Lung (tissue), 12 donors: Measurements from ENCODE around the gene DNER. TPM values are rescaled to one million over a fixed set of nuclear protein-coding genes. Genes with fewer than 3 reads are reported as not detected.

Experiments used
- ATAC-seq: fragments of 200-7000 bp; cut with Tn5 transposase; one replicate; pipeline ENCODE4 v1.9.1; 2020; ENCODE audit warnings: moderate number of reproducible peaks; ENCODE audit not compliant: insufficient read depth, low FRiP score
- DNase-seq, 3 donors: peaks; one replicate each; pipeline ENCODE4 v3.0.0-alpha.2; 2013 to 2017
- H3K27ac ChIP-seq, 2 donors: one replicate each; pipeline ENCODE4 v1.5.1; 2013; ENCODE audit warnings: mild to moderate bottlenecking in 2 of 2, moderate library complexity in 2 of 2, control low read depth in 1 of 2, inconsistent platforms in 1 of 2, low read depth in 1 of 2, low read length in 1 of 2
- H3K27me3 ChIP-seq, 3 donors: one replicate each; pipeline ENCODE4 v1.5.1; 2013; ENCODE audit warnings: low read length in 2 of 3; ENCODE audit not compliant: control insufficient read depth in 3 of 3, insufficient read depth in 3 of 3
- H3K36me3 ChIP-seq, 4 donors: one replicate each; pipeline ENCODE4 v1.5.1; 2013; ENCODE audit warnings: low read length in 4 of 4, mild to moderate bottlenecking in 1 of 4, moderate library complexity in 1 of 4; ENCODE audit not compliant: control insufficient read depth in 4 of 4, insufficient read depth in 4 of 4
- H3K4me1 ChIP-seq, 5 donors: one replicate each; pipeline ENCODE4 v1.5.1; 2013; ENCODE audit warnings: low read length in 5 of 5, mild to moderate bottlenecking in 2 of 5, moderate library complexity in 1 of 5; ENCODE audit not compliant: control insufficient read depth in 5 of 5, insufficient read depth in 5 of 5
- H3K4me3 ChIP-seq: one replicate; pipeline ENCODE4 v1.5.1; 2013; ENCODE audit warnings: mild to moderate bottlenecking, control low read depth, moderate library complexity
- H3K9ac ChIP-seq, 2 donors: one replicate each; pipeline ENCODE4 v1.5.1; 2013; ENCODE audit warnings: low read length in 2 of 2, control low read depth in 1 of 2; ENCODE audit not compliant: insufficient read depth in 1 of 2
- H3K9me3 ChIP-seq, 4 donors: one replicate each; pipeline ENCODE4 v1.5.1; 2013; ENCODE audit warnings: low read length in 3 of 4, mild to moderate bottlenecking in 1 of 4, moderate library complexity in 1 of 4; ENCODE audit not compliant: control insufficient read depth in 4 of 4, insufficient read depth in 3 of 4
- CTCF ChIP-seq: IDR thresholded peaks from 2 replicates; pipeline ENCODE4 v1.5.1; 2012; ENCODE audit warnings: mild to moderate bottlenecking; ENCODE audit errors: control extremely low read depth, extremely low read depth
- WGBS, 2 donors: extraction: QIAGEN DNeasy Blood & Tissue Kit; methylation state at CpG; one replicate each; pipeline ENCODE4 v1.1.7; 2013; 5-methylcytosine and 5-hydroxymethylcytosine counted together
- polyA plus RNA-seq, 2 donors: library from polyadenylated mRNA; stranded (reverse); fragments of 200-250 nt; gene quantifications; one replicate each; pipeline ENCODE4 v1.2.1, GENCODE V29; 2013
- total RNA-seq, 2 donors: library from RNA; depleted of rRNA in 1 of 2; stranded (reverse); fragments of >200 nt in 1 of 2; gene quantifications; one replicate each; pipeline ENCODE4 v1.2.1, GENCODE V29; 2014 to 2021
- donor health status: control.
- donor health status: control.
- donor health status: Bipolar disorder and iron deficiency.
- donor health status: healthy.
- donor health status: DM: yes; HTN: yes; CAD: no.

Gene DNER
- total and polyA plus RNA-seq, 4 donors = 0.63 to 5.8 (median 3.3) TPM

DNA sequence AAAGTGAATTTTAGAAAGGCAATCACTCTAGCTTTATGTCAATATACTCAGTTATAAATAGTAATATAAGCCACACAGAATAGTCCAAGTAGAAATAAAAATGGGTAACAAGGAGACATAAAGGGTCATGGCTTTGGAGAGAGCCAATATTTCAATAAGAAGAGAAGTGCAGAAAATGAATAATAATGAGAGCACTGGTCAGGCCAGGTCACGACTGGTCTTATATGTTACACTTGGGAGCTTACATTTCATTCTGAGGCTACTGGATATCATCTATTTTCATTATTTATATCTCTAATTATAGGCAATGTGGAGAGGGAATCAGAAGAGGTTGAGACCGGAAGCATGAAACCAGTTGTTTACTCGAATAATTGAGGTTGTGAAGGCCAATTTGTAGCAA, 262.5 kb downstream of the DNER start:
- H3K27me3 ChIP-seq = no peaks in the 10 kb centered on the region
- no peaks in the 10 kb centered on the region for H3K36me3 ChIP-seq
- H3K4me3 ChIP-seq = no peak overlapping the region
- no peak for TF ChIP-seq CTCF
- H3K9ac ChIP-seq = no peak overlapping the region
- no peaks in the 10 kb centered on the region for H3K4me1 ChIP-seq
- H3K27ac ChIP-seq = no peak overlapping the region
- no peak for ATAC-seq
- peaks cover 0 to 3% (median 0%) of the 10 kb centered on the region in 4 donors for H3K9me3 ChIP-seq
- DNase-seq = no peak
- WGBS, 2 donors = 94 to 97% methylated on average over 3 of the region's 3 CpGs

DNA sequence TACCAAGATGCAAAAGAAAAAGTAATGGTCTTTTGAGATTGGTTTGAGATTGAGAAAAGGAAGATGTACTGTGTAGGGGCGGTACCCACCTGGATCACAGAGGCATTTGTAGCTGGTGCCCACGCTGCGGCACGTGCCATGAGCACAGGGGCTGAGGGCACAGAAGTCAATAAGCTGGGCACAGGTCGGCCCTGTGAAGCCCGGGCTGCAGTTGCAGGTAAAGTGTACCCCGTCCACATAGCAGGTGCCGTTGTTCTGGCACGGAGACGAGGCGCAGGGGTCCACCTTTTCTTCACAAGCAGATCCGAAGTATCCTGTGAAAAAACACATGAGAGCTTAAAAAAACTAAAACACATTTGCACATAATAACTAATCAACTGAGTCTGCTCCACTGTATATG, 267.1 kb downstream of the DNER start:
- WGBS, 2 donors = 95 to 97% methylated on average over 12 of the region's 12 CpGs

DNA sequence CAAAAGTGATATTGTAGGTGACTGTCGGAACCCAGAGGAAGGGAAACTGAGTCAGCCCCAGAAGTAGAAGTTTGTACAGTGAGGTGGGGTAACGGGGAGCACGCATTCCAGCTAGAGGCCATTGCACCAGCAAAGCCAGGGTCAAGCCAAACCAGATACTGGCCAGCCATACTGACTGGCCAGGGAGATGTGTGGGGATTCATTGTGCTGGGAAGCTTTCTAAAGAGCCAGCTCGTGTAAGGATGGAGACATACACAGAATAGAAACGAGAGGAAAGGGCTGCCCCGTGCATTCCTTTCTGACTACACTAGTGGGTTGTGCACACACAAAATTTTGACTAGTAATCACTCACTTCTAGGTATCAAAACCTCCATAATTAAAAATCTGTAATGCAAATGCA, 268.0 kb downstream of the DNER start:
- Histone ChIP-seq H3K9ac (no peak overlapping the region), H3K27me3 (no peaks in the 10 kb centered on the region), H3K4me1 (peaks cover 0 to 5% (median 2%) of the 10 kb centered on the region in 5 donors), H3K27ac (peak overlapping the region in 1 of 2 donors; percentile 69), H3K9me3 (peaks cover 0 to 2% (median 0%) of the 10 kb centered on the region in 4 donors), H3K36me3 (no peaks in the 10 kb centered on the region), H3K4me3 (no peak overlapping the region)
- 87 to 93% methylated on average over 6 of the region's 6 CpGs for WGBS, 2 donors
- DNase-seq (no peak), ATAC-seq (no peak)
- no peak for TF ChIP-seq CTCF

More for the DNA sequence above, 267.1 kb downstream of the DNER start:
- peaks cover 0 to 2% (median 0%) of the 10 kb centered on the region in 4 donors for H3K9me3 ChIP-seq
- H3K4me3 ChIP-seq = no peak overlapping the region
- peaks cover 0 to 5% (median 2%) of the 10 kb centered on the region in 5 donors for H3K4me1 ChIP-seq
- ATAC-seq (no peak), DNase-seq (no peak)
- no peak for TF ChIP-seq CTCF
- H3K9ac ChIP-seq = no peak overlapping the region
- H3K36me3 ChIP-seq = no peaks in the 10 kb centered on the region
- H3K27ac ChIP-seq = no peak overlapping the region
- H3K27me3 ChIP-seq = no peaks in the 10 kb centered on the region
